Neural progenitor cell (in vitro differentiated cells): ENCODE measurements around the gene ECEL1. TPM values are rescaled to one million over a fixed set of nuclear protein-coding genes. Genes with fewer than 3 reads are reported as not detected.

Experiments used
- DNase-seq: peaks from one replicate; pipeline ENCODE4 v3.0.0-alpha.2; 2016; ENCODE audit warnings: low spot score
- H2AFZ ChIP-seq: fragments of 200-600 bp; sonication (generic); replicated peaks from 2 replicates; pipeline ENCODE4 v1.6.1; 2016; ENCODE audit warnings: antibody characterized with exemption
- H3F3A ChIP-seq: fragments of 200-600 bp; sonication (generic); 2 replicates; pipeline ENCODE4 v1.6.1; 2016; ENCODE audit warnings: antibody characterized with exemption, low read depth
- H3K27ac ChIP-seq: fragments of 200-600 bp; sonication (generic); 2 replicates; pipeline ENCODE4 v1.5.1; 2016; ENCODE audit warnings: mild to moderate bottlenecking
- H3K27me3 ChIP-seq: fragments of 200-600 bp; sonication (generic); 2 replicates; pipeline ENCODE4 v1.6.1; 2016; ENCODE audit warnings: mild to moderate bottlenecking, moderate library complexity
- H3K36me3 ChIP-seq: fragments of 200-600 bp; sonication (generic); 2 replicates; pipeline ENCODE4 v1.5.1; 2016
- H3K4me1 ChIP-seq: fragments of 200-600 bp; sonication (generic); 2 replicates; pipeline ENCODE4 v1.6.1; 2016; ENCODE audit warnings: mixed run types
- H3K4me2 ChIP-seq: fragments of 200-600 bp; sonication (generic); 2 replicates; pipeline ENCODE4 v1.6.1; 2016
- H3K4me3 ChIP-seq: fragments of 200-600 bp; sonication (generic); 2 replicates; pipeline ENCODE4 v1.5.1; 2016
- H3K79me2 ChIP-seq: fragments of 200-600 bp; sonication (generic); 2 replicates; pipeline ENCODE4 v1.6.1; 2016; ENCODE audit warnings: low read depth
- H3K9ac ChIP-seq: fragments of 200-600 bp; sonication (generic); 2 replicates; pipeline ENCODE4 v1.6.1; 2016
- H3K9me3 ChIP-seq: fragments of 200-600 bp; sonication (generic); 2 replicates; pipeline ENCODE4 v1.5.1; 2016; ENCODE audit warnings: low read depth
- H4K20me1 ChIP-seq: fragments of 200-600 bp; sonication (generic); 2 replicates; pipeline ENCODE4 v1.6.1; 2016; ENCODE audit warnings: low read depth
- H3K27ac Mint-ChIP-seq: 3 replicates; pipeline ENCODE4 v1.8.0; 2021; ENCODE audit warnings: mixed read lengths
- H3K27me3 Mint-ChIP-seq: 2 replicates; pipeline ENCODE4 v1.8.0; 2022; ENCODE audit warnings: low read depth, mild to moderate bottlenecking, inconsistent platforms, moderate library complexity, mixed read lengths; ENCODE audit not compliant: insufficient read depth
- H3K36me3 Mint-ChIP-seq: 3 replicates; pipeline ENCODE4 v1.8.0; 2021; ENCODE audit warnings: mixed read lengths
- H3K4me1 Mint-ChIP-seq: 3 replicates; pipeline ENCODE4 v1.8.0; 2021; ENCODE audit warnings: mixed read lengths
- H3K4me3 Mint-ChIP-seq: 3 replicates; pipeline ENCODE4 v1.8.0; 2021; ENCODE audit warnings: mild to moderate bottlenecking, moderate library complexity, mixed read lengths
- H3K9me3 Mint-ChIP-seq: 3 replicates; pipeline ENCODE4 v1.8.0; 2020; ENCODE audit warnings: mixed read lengths
- CTCF ChIP-seq: fragments of 200-600 bp; sonication (generic); IDR thresholded peaks from 2 replicates; pipeline ENCODE4 v1.5.1; 2017; ENCODE audit warnings: antibody characterized with exemption, mild to moderate bottlenecking
- EZH2 ChIP-seq: fragments of 200-600 bp; sonication (generic); IDR thresholded peaks from 2 replicates; pipeline ENCODE4 v1.6.1; 2017; ENCODE audit warnings: antibody characterized with exemption, mild to moderate bottlenecking, moderate library complexity
- EZH2phosphoT487 ChIP-seq: fragments of 200-600 bp; sonication (generic); IDR thresholded peaks from 2 replicates; pipeline ENCODE4 v1.6.1; 2017; ENCODE audit warnings: antibody characterized with exemption
- total RNA-seq: library from RNA; depleted of rRNA; stranded (reverse); fragments of >200 nt; gene quantifications from 2 replicates; pipeline ENCODE4 v1.2.3, GENCODE V29; 2015; ENCODE audit warnings: low replicate concordance

ECEL1 gene
- total RNA-seq, 1 donor from 2014 or later, result 0.84 TPM

GRCh38 chr2:232502911-232503808, 15.5 kb upstream of the ECEL1 start:
- peaks cover 72% of the 10 kb centered on the region for H3K27me3 ChIP-seq
- H3K9me3 ChIP-seq, result no peaks in the 10 kb centered on the region
- Mint-ChIP-seq H3K36me3 (no peaks in the 10 kb centered on the region), H3K27me3 (peaks cover 38% of the 10 kb centered on the region), H3K4me3 (peak overlapping the region; percentile 85), H3K9me3 (peaks cover 3% of the 10 kb centered on the region), H3K4me1 (peaks cover 58% of the 10 kb centered on the region), H3K27ac (no peak overlapping the region)
- no peaks in the 10 kb centered on the region for H3K79me2 ChIP-seq
- H3K36me3 ChIP-seq, result no peaks in the 10 kb centered on the region
- H3K4me2 ChIP-seq, result peak overlapping the region; percentile 87
- peak overlapping the region; percentile 61 for H2AFZ ChIP-seq
- H3K4me1 ChIP-seq, result peaks cover 21% of the 10 kb centered on the region
- H3F3A ChIP-seq, result peaks cover 15% of the 10 kb centered on the region
- H3K4me3 ChIP-seq, result peak overlapping the region; percentile 49
- no peak for TF ChIP-seq CTCF
- peak; percentile 82 for TF ChIP-seq EZH2
- no peak overlapping the region for H3K27ac ChIP-seq
- no peak overlapping the region for H3K9ac ChIP-seq
- peaks cover 30% of the 10 kb centered on the region for H4K20me1 ChIP-seq
- DNase-seq, result peak; percentile 84

- Mint-ChIP-seq H3K9me3 (peaks cover 3% of the 10 kb centered on the region), H3K4me1 (peaks cover 55% of the 10 kb centered on the region), H3K27me3 (peaks cover 43% of the 10 kb centered on the region), H3K36me3 (no peaks in the 10 kb centered on the region), H3K4me3 (peak overlapping the region; percentile 85), H3K27ac (peak overlapping the region; percentile 69)
- Histone ChIP-seq H4K20me1 (peaks cover 30% of the 10 kb centered on the region), H3K9me3 (no peaks in the 10 kb centered on the region), H3K36me3 (no peaks in the 10 kb centered on the region), H3K79me2 (no peaks in the 10 kb centered on the region), H3K4me1 (peaks cover 24% of the 10 kb centered on the region), H3K4me3 (peak overlapping the region; percentile 49), H3K4me2 (peak overlapping the region; percentile 87), H3F3A (peaks cover 15% of the 10 kb centered on the region), H3K27ac (no peak overlapping the region), H3K27me3 (peaks cover 72% of the 10 kb centered on the region), H2AFZ (no peak overlapping the region), H3K9ac (no peak overlapping the region)
- no peak for DNase-seq
- TF ChIP-seq EZH2, result no peak
- no peak for TF ChIP-seq EZH2phosphoT487
- TF ChIP-seq CTCF, result no peak
Observed at GRCh38 chr2:232502511-232502910, 14.9 kb upstream of the ECEL1 start.

GRCh38 chr2:232501794-232502390, 14.3 kb upstream of the ECEL1 start:
- no peak for DNase-seq
- no peak overlapping the region for H3K4me3 Mint-ChIP-seq
- TF ChIP-seq EZH2, result no peak
- no peak for TF ChIP-seq EZH2phosphoT487
- TF ChIP-seq CTCF, result no peak
- peaks cover 30% of the 10 kb centered on the region for H4K20me1 ChIP-seq
- H3K9me3 ChIP-seq, result no peaks in the 10 kb centered on the region
- peaks cover 3% of the 10 kb centered on the region for H3K9me3 Mint-ChIP-seq
- H3K27me3 ChIP-seq, result peaks cover 70% of the 10 kb centered on the region
- H3K4me2 ChIP-seq, result peak overlapping the region; percentile 87
- H3K27ac ChIP-seq, result no peak overlapping the region
- H3K4me3 ChIP-seq, result peak overlapping the region; percentile 49
- no peak overlapping the region for H3K27ac Mint-ChIP-seq
- H3K9ac ChIP-seq, result no peak overlapping the region
- no peak overlapping the region for H2AFZ ChIP-seq
- H3F3A ChIP-seq, result peaks cover 15% of the 10 kb centered on the region
- H3K36me3 ChIP-seq, result no peaks in the 10 kb centered on the region
- H3K4me1 ChIP-seq, result peaks cover 30% of the 10 kb centered on the region
- H3K36me3 Mint-ChIP-seq, result no peaks in the 10 kb centered on the region
- peaks cover 41% of the 10 kb centered on the region for H3K27me3 Mint-ChIP-seq
- no peaks in the 10 kb centered on the region for H3K79me2 ChIP-seq
- H3K4me1 Mint-ChIP-seq, result peaks cover 54% of the 10 kb centered on the region
